ENCODE measurements around the gene IFIT1. TPM values are rescaled to one million over a fixed set of nuclear protein-coding genes. Genes with fewer than 3 reads are reported as not detected.
"Not testable (repeated sequence)": the region's sequence is repeated elsewhere in the genome, so short reads cannot be mapped to it uniquely, and the experiment has no call there.

The IFIT1 gene
- total and polyA plus RNA-seq, 9 of the 15 experiments (the other 6 are each of a cell fraction or from before 2014, with no cell fraction given), result 0.03 to 0.40 (median 0.18) TPM

- H3K27ac ChIP-seq (ENCODE audit: extremely low read depth, low read depth, low read length); POLR2A ChIA-PET; ATAC-seq; DNase-seq (ENCODE audit: extremely low read depth in 1 of 4, low spot score in 3 of 4); H3K9ac ChIP-seq (ENCODE audit: insufficient read depth in 1 of 2, low read depth in 2 of 2, low read length in 2 of 2); in situ Hi-C loops (cut with MboI); CTCF ChIA-PET (ENCODE audit: low intra/inter-chr PET ratio); H3K4me1 ChIP-seq (replicated peaks in 1 of 2; ENCODE audit: control insufficient read depth in 2 of 2, insufficient read depth in 2 of 2, low read length in 2 of 2); H3K27me3 ChIP-seq (ENCODE audit: control insufficient read depth in 2 of 2, insufficient read depth in 2 of 2, low read length in 2 of 2); BruUV-seq (replicated peaks); intact Hi-C loops (cut with micrococcal nuclease); H3K9me3 ChIP-seq (replicated peaks; ENCODE audit: control insufficient read depth, insufficient read depth, low read depth, low read length); H3K4me2 ChIP-seq (ENCODE audit: insufficient read depth, low read length); FAIRE-seq; H3K9me1 ChIP-seq (ENCODE audit: control insufficient read depth, insufficient read depth, low read length); H4K20me1 ChIP-seq (replicated peaks; ENCODE audit: control insufficient read depth, insufficient read depth, low read length); H3K4me3 ChIP-seq; H2AFZ ChIP-seq (ENCODE audit: low read depth, low read length); H3K79me2 ChIP-seq (ENCODE audit: control insufficient read depth, insufficient read depth, low read length); H3K36me3 ChIP-seq (ENCODE audit: control insufficient read depth, insufficient read depth, low read length): not testable (repeated sequence)
- 51% methylated on average over 8 of the region's 9 CpGs for WGBS (ENCODE audit: insufficient coverage, low coverage, missing lambda C conversion rate)
- peak; percentile 52 for TF ChIP-seq NFYB (IDR thresholded peaks at IDR 0.05; ENCODE audit: extremely low read depth, insufficient read length)
Measured at GRCh38 chr10:89406178-89406577, 13.8 kb downstream of the IFIT1 start.

DNA sequence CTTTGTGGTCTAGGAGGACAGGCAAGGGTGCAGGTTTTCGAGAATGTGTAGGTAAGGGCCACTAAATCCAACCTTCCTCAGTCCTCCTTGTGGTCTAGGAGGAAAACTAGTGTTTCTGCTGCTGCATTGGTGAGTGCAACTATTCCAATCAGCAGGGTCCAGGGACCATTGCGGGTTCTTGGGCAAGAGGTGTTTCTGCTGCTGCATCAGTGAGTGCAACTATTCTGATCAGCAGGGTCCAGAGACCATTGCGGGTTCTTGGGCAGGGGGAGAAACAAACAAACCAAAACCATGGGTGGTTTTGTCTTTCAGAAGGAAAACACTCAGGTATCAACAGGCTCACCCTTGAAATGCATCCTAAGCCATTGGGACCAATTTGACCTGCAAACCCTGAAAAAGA, 15.4 kb downstream of the IFIT1 start:
- BruUV-seq (replicated peaks); FAIRE-seq; POLR2A ChIA-PET; ATAC-seq; H3K9ac ChIP-seq (ENCODE audit: insufficient read depth in 1 of 2, low read depth in 2 of 2, low read length in 2 of 2); H4K20me1 ChIP-seq (replicated peaks; ENCODE audit: control insufficient read depth, insufficient read depth, low read length); H3K36me3 ChIP-seq (ENCODE audit: control insufficient read depth, insufficient read depth, low read length); H2AFZ ChIP-seq (ENCODE audit: low read depth, low read length); H3K27ac ChIP-seq (ENCODE audit: extremely low read depth, low read depth, low read length); H3K27me3 ChIP-seq (ENCODE audit: control insufficient read depth in 2 of 2, insufficient read depth in 2 of 2, low read length in 2 of 2); H3K4me1 ChIP-seq (replicated peaks in 1 of 2; ENCODE audit: control insufficient read depth in 2 of 2, insufficient read depth in 2 of 2, low read length in 2 of 2); intact Hi-C loops (cut with micrococcal nuclease); H3K79me2 ChIP-seq (ENCODE audit: control insufficient read depth, insufficient read depth, low read length); H3K9me3 ChIP-seq (replicated peaks; ENCODE audit: control insufficient read depth, insufficient read depth, low read depth, low read length); H3K4me3 ChIP-seq; H3K9me1 ChIP-seq (ENCODE audit: control insufficient read depth, insufficient read depth, low read length); CTCF ChIA-PET (ENCODE audit: low intra/inter-chr PET ratio); DNase-seq (ENCODE audit: extremely low read depth in 1 of 4, low spot score in 3 of 4); in situ Hi-C loops (cut with MboI); H3K4me2 ChIP-seq (ENCODE audit: insufficient read depth, low read length): not testable (repeated sequence)
- 0% methylated on average over 1 of the region's 3 CpGs for WGBS (ENCODE audit: insufficient coverage, low coverage, missing lambda C conversion rate)

GRCh38 chr10:89409282-89409681, 16.9 kb downstream of the IFIT1 start:
- POLR2A ChIA-PET; intact Hi-C loops (cut with micrococcal nuclease): not testable (repeated sequence)

DNA sequence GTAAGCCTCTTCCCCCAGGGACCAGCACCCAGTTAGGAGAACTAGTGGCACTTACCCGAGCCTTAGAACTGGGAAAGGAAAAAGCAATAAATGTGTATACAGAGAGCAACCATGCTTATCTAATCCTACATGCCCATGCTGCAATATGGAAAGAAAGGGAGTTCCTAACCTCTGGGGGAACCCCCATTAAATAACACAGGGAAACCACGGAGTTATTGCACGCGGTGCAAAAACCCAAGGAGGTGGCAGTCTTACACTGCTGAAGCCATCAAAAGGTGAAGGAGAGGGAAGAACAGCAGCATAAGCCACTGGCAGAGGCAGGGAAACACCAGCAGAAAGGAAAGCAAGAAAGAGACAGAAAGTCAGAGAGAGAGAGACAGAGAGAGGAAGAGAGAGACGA, 18.1 kb downstream of the IFIT1 start:
- FAIRE-seq, result not testable (repeated sequence)

More at GRCh38 chr10:89409282-89409681, 16.9 kb downstream of the IFIT1 start:
- WGBS (ENCODE audit: insufficient coverage, low coverage, missing lambda C conversion rate), result 9% methylated on average over 4 of the region's 5 CpGs
- H3K9me1 ChIP-seq (ENCODE audit: control insufficient read depth, insufficient read depth, low read length); H3K79me2 ChIP-seq (ENCODE audit: control insufficient read depth, insufficient read depth, low read length); H3K9ac ChIP-seq (ENCODE audit: insufficient read depth in 1 of 2, low read depth in 2 of 2, low read length in 2 of 2); FAIRE-seq; in situ Hi-C loops (cut with MboI); H3K4me3 ChIP-seq; H3K27me3 ChIP-seq (ENCODE audit: control insufficient read depth in 2 of 2, insufficient read depth in 2 of 2, low read length in 2 of 2); H3K36me3 ChIP-seq (ENCODE audit: control insufficient read depth, insufficient read depth, low read length); BruUV-seq (replicated peaks); H3K4me2 ChIP-seq (ENCODE audit: insufficient read depth, low read length); DNase-seq (ENCODE audit: extremely low read depth in 1 of 4, low spot score in 3 of 4); H2AFZ ChIP-seq (ENCODE audit: low read depth, low read length); H3K4me1 ChIP-seq (replicated peaks in 1 of 2; ENCODE audit: control insufficient read depth in 2 of 2, insufficient read depth in 2 of 2, low read length in 2 of 2); H3K9me3 ChIP-seq (replicated peaks; ENCODE audit: control insufficient read depth, insufficient read depth, low read depth, low read length); ATAC-seq; CTCF ChIA-PET (ENCODE audit: low intra/inter-chr PET ratio); H3K27ac ChIP-seq (ENCODE audit: extremely low read depth, low read depth, low read length); H4K20me1 ChIP-seq (replicated peaks; ENCODE audit: control insufficient read depth, insufficient read depth, low read length): not testable (repeated sequence)

More for the DNA sequence above, 18.1 kb downstream of the IFIT1 start:
- H3K9me3 ChIP-seq (replicated peaks; ENCODE audit: control insufficient read depth, insufficient read depth, low read depth, low read length); H3K36me3 ChIP-seq (ENCODE audit: control insufficient read depth, insufficient read depth, low read length); POLR2A ChIA-PET; H3K4me2 ChIP-seq (ENCODE audit: insufficient read depth, low read length); BruUV-seq (replicated peaks); ATAC-seq; H3K4me3 ChIP-seq; H3K79me2 ChIP-seq (ENCODE audit: control insufficient read depth, insufficient read depth, low read length); intact Hi-C loops (cut with micrococcal nuclease); H3K27me3 ChIP-seq (ENCODE audit: control insufficient read depth in 2 of 2, insufficient read depth in 2 of 2, low read length in 2 of 2); DNase-seq (ENCODE audit: extremely low read depth in 1 of 4, low spot score in 3 of 4); H3K4me1 ChIP-seq (replicated peaks in 1 of 2; ENCODE audit: control insufficient read depth in 2 of 2, insufficient read depth in 2 of 2, low read length in 2 of 2); H4K20me1 ChIP-seq (replicated peaks; ENCODE audit: control insufficient read depth, insufficient read depth, low read length); H3K9ac ChIP-seq (ENCODE audit: insufficient read depth in 1 of 2, low read depth in 2 of 2, low read length in 2 of 2); H3K27ac ChIP-seq (ENCODE audit: extremely low read depth, low read depth, low read length); H3K9me1 ChIP-seq (ENCODE audit: control insufficient read depth, insufficient read depth, low read length); in situ Hi-C loops (cut with MboI); CTCF ChIA-PET (ENCODE audit: low intra/inter-chr PET ratio): not testable (repeated sequence)
- 3% methylated on average over 5 of the region's 5 CpGs for WGBS (ENCODE audit: insufficient coverage, low coverage, missing lambda C conversion rate)
- H2AFZ ChIP-seq (ENCODE audit: low read depth, low read length), result 0 out of 2 replicates have a peak overlapping the region, but pooled peaks have one; percentile 51
